ENCODE measurements around the gene UGGT2. TPM values are rescaled to one million over a fixed set of nuclear protein-coding genes. Genes with fewer than 3 reads are reported as not detected.

Gene UGGT2
- total RNA-seq, result 4.9 and 6.5 TPM in 2 replicates

DNA sequence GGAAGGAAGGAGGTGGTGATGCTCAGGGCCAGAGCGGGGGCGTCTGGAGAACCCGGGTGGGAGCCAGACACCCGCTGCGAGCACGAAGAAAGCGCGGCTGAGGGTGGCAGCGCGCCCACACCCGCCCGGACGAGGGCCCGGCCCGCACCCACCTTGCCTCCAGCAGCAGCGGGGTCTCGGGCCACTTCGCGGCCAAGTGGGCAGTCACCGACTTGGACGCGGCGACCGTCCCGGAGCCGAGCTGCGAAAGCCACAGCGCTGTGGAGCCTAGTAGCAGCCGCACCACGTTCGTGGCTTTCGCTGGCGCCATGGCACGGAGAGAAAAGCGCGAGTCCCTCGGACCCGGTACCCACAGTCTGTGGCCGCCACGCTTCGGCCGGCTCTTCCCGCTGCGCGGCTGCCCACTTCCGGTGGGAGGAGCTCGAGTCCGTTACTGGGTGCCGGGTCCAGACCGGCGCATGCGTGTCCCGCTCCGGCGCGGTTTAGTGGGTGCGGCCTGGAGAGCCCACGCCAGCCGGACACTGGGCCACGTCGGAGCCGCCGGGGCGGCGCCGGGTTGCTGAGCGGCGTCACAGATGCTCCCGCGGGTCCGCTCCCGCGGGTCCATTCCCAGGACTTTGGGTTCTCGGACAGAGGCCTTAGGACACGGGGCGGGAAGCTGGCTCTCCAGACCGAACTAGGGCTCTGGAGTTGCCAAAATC, at the start of gene UGGT2:
Gene UGGT2 (minus strand): TSS at position 399 of the 701 bp plus-strand sequence. CDS start 89 bp downstream, at position 310.
- H3K9me3 Mint-ChIP-seq, result no peaks in the 10 kb centered on the region
- H3K27me3 Mint-ChIP-seq, result peaks cover 10% of the 10 kb centered on the region
- POLR2A ChIA-PET, result no interaction called here
- peaks cover 2% of the 10 kb centered on the region for H3K36me3 Mint-ChIP-seq (ENCODE audit: low read depth)
- ATAC-seq (ENCODE audit: low read depth) (peak; percentile 89), DNase-seq (peak; percentile 37)
- H3K27ac Mint-ChIP-seq, result no peak within 1 kb of the TSS
- no peak for TF ChIP-seq CTCF (IDR thresholded peaks at IDR 0.05)
- peak within 1 kb of the TSS; percentile 86 for H3K4me3 Mint-ChIP-seq
- intact Hi-C loops (cut with micrococcal nuclease), result no loop called here
- CTCF ChIA-PET, result no interaction called here
- peaks cover 5% of the 10 kb centered on the region for H3K4me1 Mint-ChIP-seq

DNA sequence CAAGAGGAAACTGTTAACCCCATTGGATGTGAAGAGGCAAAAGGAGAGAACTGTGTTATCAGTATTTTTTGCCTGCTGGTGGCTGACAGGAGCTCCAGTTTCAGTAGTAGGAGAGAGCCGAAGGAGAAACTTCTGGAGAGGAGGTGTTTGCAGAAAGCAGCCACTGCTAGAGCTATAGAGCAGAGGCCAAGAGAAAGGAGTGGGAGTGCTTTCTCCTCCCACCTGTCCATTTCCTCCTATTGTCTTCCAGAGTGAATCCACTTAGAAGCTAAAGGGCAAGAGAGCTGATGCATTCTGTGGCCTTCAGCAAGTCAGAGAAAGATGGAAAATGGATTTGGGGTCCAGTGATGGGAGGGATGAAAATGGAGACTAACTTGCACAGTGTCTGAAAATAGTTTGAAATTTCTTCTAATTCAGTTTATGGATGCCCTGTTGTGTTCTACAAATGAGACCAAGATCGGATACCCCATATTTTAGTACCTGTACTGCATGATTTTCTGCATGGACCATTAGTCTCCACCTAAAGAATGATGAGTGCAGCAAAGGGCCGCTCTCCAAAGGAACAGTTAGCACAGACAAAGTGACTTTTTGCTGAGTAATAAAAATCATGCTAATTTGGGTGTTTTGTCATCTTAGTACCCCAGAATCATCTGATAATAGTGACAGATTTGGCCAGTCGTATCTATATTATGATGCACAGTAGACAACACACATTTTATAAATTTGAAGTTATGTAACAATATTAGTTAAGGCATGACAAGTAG, 47.4 kb upstream of the UGGT2 start:
- Mint-ChIP-seq H3K9me3 (no peaks in the 10 kb centered on the region), H3K36me3 (ENCODE audit: low read depth) (no peaks in the 10 kb centered on the region), H3K4me3 (no peak overlapping the region), H3K4me1 (no peaks in the 10 kb centered on the region), H3K27ac (no peak overlapping the region), H3K27me3 (peaks cover 4% of the 10 kb centered on the region)
- ATAC-seq (ENCODE audit: low read depth), result no peak
- POLR2A ChIA-PET, result no interaction called here
- TF ChIP-seq CTCF (IDR thresholded peaks at IDR 0.05), result no peak
- CTCF ChIA-PET, result no interaction called here
- intact Hi-C loops (cut with micrococcal nuclease), result no loop called here
- no peak for DNase-seq

- Mint-ChIP-seq H3K27ac (no peak overlapping the region), H3K4me3 (no peak overlapping the region), H3K36me3 (ENCODE audit: low read depth) (no peaks in the 10 kb centered on the region), H3K27me3 (peaks cover 37% of the 10 kb centered on the region), H3K9me3 (no peaks in the 10 kb centered on the region), H3K4me1 (peaks cover 10% of the 10 kb centered on the region)
- no peak for TF ChIP-seq CTCF (IDR thresholded peaks at IDR 0.05)
- POLR2A ChIA-PET, result no interaction called here
- DNase-seq (no peak), ATAC-seq (ENCODE audit: low read depth) (no peak)
- intact Hi-C loops (cut with micrococcal nuclease), result no loop called here
- CTCF ChIA-PET, result no interaction called here
Observed at GRCh38 chr13:96093296-96094006, 40.2 kb upstream of the UGGT2 start.

- H3K27ac Mint-ChIP-seq, result no peak overlapping the region
- H3K27me3 Mint-ChIP-seq, result peaks cover 42% of the 10 kb centered on the region
- ATAC-seq (ENCODE audit: low read depth), result no peak
- intact Hi-C loops (cut with micrococcal nuclease), result no loop called here
- TF ChIP-seq CTCF (IDR thresholded peaks at IDR 0.05), result no peak
- ChIA-PET CTCF (no interaction called here), POLR2A (no interaction called here)
- no peak for DNase-seq
- no peaks in the 10 kb centered on the region for H3K9me3 Mint-ChIP-seq
- H3K36me3 Mint-ChIP-seq (ENCODE audit: low read depth), result no peaks in the 10 kb centered on the region
- peaks cover 10% of the 10 kb centered on the region for H3K4me1 Mint-ChIP-seq
- H3K4me3 Mint-ChIP-seq, result peak overlapping the region; percentile 53
Observed at GRCh38 chr13:96091164-96092117, 38.2 kb upstream of the UGGT2 start.

Measured in activated B cell treated with CpG ODN at 0.5 μM for 24 hours (primary cell).